ENCODE results near the gene XBP1.

- TF ChIP-seq, protein P1, sequence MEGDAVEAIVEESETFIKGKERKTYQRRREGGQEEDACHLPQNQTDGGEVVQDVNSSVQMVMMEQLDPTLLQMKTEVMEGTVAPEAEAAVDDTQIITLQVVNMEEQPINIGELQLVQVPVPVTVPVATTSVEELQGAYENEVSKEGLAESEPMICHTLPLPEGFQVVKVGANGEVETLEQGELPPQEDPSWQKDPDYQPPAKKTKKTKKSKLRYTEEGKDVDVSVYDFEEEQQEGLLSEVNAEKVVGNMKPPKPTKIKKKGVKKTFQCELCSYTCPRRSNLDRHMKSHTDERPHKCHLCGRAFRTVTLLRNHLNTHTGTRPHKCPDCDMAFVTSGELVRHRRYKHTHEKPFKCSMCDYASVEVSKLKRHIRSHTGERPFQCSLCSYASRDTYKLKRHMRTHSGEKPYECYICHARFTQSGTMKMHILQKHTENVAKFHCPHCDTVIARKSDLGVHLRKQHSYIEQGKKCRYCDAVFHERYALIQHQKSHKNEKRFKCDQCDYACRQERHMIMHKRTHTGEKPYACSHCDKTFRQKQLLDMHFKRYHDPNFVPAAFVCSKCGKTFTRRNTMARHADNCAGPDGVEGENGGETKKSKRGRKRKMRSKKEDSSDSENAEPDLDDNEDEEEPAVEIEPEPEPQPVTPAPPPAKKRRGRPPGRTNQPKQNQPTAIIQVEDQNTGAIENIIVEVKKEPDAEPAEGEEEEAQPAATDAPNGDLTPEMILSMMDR (IDR thresholded peaks at IDR 0.05), result no peak
- TF ChIP-seq ZFX (IDR thresholded peaks at IDR 0.05; ENCODE audit: borderline replicate concordance), result no peak
These were observed 30.8 kb downstream of the XBP1 start for GRCh38 chr22:28769394-28770085.

All from 22Rv1 (cell line).